ENCODE data around the gene UPK1A.
"Not testable (repeated sequence)": the region's sequence is repeated elsewhere in the genome, so short reads cannot be mapped to it uniquely, and the experiment has no call there.

The UPK1A gene

GRCh38 chr19:35720163-35720524 is 53.8 kb downstream of the UPK1A start:
- no peak for DNase-seq
- peaks cover 27% of the 10 kb centered on the region for H3K4me1 Mint-ChIP-seq
- peaks cover 13% of the 10 kb centered on the region for H3K27me3 Mint-ChIP-seq (ENCODE audit: low read depth, poor library complexity)
- no peak for TF ChIP-seq CTCF (IDR thresholded peaks at IDR 0.05)
- no peak overlapping the region for H3K27ac Mint-ChIP-seq
- H3K9me3 Mint-ChIP-seq: no peaks in the 10 kb centered on the region
- peaks cover 16% of the 10 kb centered on the region for H3K36me3 Mint-ChIP-seq (ENCODE audit: low read depth)
- H3K4me3 Mint-ChIP-seq: peak overlapping the region; percentile 24

- no peak for TF ChIP-seq CTCF (IDR thresholded peaks at IDR 0.05)
- peaks cover 27% of the 10 kb centered on the region for H3K4me1 Mint-ChIP-seq
- H3K4me3 Mint-ChIP-seq: no peak overlapping the region
- no peaks in the 10 kb centered on the region for H3K9me3 Mint-ChIP-seq
- no peak overlapping the region for H3K27ac Mint-ChIP-seq
- peaks cover 13% of the 10 kb centered on the region for H3K27me3 Mint-ChIP-seq (ENCODE audit: low read depth, poor library complexity)
- peaks cover 16% of the 10 kb centered on the region for H3K36me3 Mint-ChIP-seq (ENCODE audit: low read depth)
- no peak for DNase-seq
These were observed 54.3 kb downstream of the UPK1A start for GRCh38 chr19:35720648-35721047.

GRCh38 chr19:35721374-35721773 is 55.1 kb downstream of the UPK1A start:
- no peak overlapping the region for H3K27ac Mint-ChIP-seq
- H3K9me3 Mint-ChIP-seq: no peaks in the 10 kb centered on the region
- no peak for DNase-seq
- peaks cover 9% of the 10 kb centered on the region for H3K27me3 Mint-ChIP-seq (ENCODE audit: low read depth, poor library complexity)
- peaks cover 23% of the 10 kb centered on the region for H3K36me3 Mint-ChIP-seq (ENCODE audit: low read depth)
- no peak for TF ChIP-seq CTCF (IDR thresholded peaks at IDR 0.05)
- H3K4me1 Mint-ChIP-seq: peaks cover 20% of the 10 kb centered on the region
- no peak overlapping the region for H3K4me3 Mint-ChIP-seq

- no peak overlapping the region for H3K27ac Mint-ChIP-seq
- peaks cover 3% of the 10 kb centered on the region for H3K27me3 Mint-ChIP-seq (ENCODE audit: low read depth, poor library complexity)
- no peak for TF ChIP-seq CTCF (IDR thresholded peaks at IDR 0.05)
- peaks cover 15% of the 10 kb centered on the region for H3K4me1 Mint-ChIP-seq
- H3K36me3 Mint-ChIP-seq (ENCODE audit: low read depth): peaks cover 24% of the 10 kb centered on the region
- H3K4me3 Mint-ChIP-seq: no peak overlapping the region
- DNase-seq: no peak
- no peaks in the 10 kb centered on the region for H3K9me3 Mint-ChIP-seq
These were observed 56.1 kb downstream of the UPK1A start for GRCh38 chr19:35722461-35722860.

- peaks cover 24% of the 10 kb centered on the region for H3K36me3 Mint-ChIP-seq (ENCODE audit: low read depth)
- H3K4me3 Mint-ChIP-seq: no peak overlapping the region
- H3K27me3 Mint-ChIP-seq (ENCODE audit: low read depth, poor library complexity): peaks cover 3% of the 10 kb centered on the region
- TF ChIP-seq CTCF (IDR thresholded peaks at IDR 0.05): no peak
- no peaks in the 10 kb centered on the region for H3K9me3 Mint-ChIP-seq
- no peak for DNase-seq
- no peak overlapping the region for H3K27ac Mint-ChIP-seq
- H3K4me1 Mint-ChIP-seq: peaks cover 15% of the 10 kb centered on the region
These were observed 56.6 kb downstream of the UPK1A start for GRCh38 chr19:35722897-35723296.

- H3K36me3 Mint-ChIP-seq (ENCODE audit: low read depth): peaks cover 30% of the 10 kb centered on the region
- no peaks in the 10 kb centered on the region for H3K9me3 Mint-ChIP-seq
- H3K4me1 Mint-ChIP-seq: peaks cover 15% of the 10 kb centered on the region
- H3K27ac Mint-ChIP-seq: no peak overlapping the region
- no peak for TF ChIP-seq CTCF (IDR thresholded peaks at IDR 0.05)
- no peak overlapping the region for H3K4me3 Mint-ChIP-seq
- DNase-seq: no peak
- H3K27me3 Mint-ChIP-seq (ENCODE audit: low read depth, poor library complexity): peaks cover 3% of the 10 kb centered on the region
These were observed 57.4 kb downstream of the UPK1A start for GRCh38 chr19:35723671-35724070.

GRCh38 chr19:35724132-35724531 is 57.8 kb downstream of the UPK1A start:
- not testable (repeated sequence) for H3K9me3 Mint-ChIP-seq; H3K4me3 Mint-ChIP-seq; H3K27me3 Mint-ChIP-seq (ENCODE audit: low read depth, poor library complexity); DNase-seq; H3K27ac Mint-ChIP-seq
- peaks cover 33% of the 10 kb centered on the region for H3K36me3 Mint-ChIP-seq (ENCODE audit: low read depth)
- peaks cover 10% of the 10 kb centered on the region for H3K4me1 Mint-ChIP-seq
